Renal cortex interstitium (tissue), 11 donors: ENCODE measurements around the gene CHD6. TPM values are rescaled to one million over a fixed set of nuclear protein-coding genes. Genes with fewer than 3 reads are reported as not detected.
"Not testable (repeated sequence)": the region's sequence is repeated elsewhere in the genome, so short reads cannot be mapped to it uniquely, and the experiment has no call there.

Experiments
- DNase-seq, 11 donors: peaks; one replicate each; pipeline ENCODE4 v3.0.0-alpha.2; 2013; ENCODE audit warnings: low read depth in 9 of 11, low spot score in 4 of 11; ENCODE audit errors: extremely low read depth in 1 of 11
- polyA plus RNA-seq, 3 donors: library from polyadenylated mRNA; unstranded; fragments of 120-200 nt; gene quantifications; one replicate each; pipeline ENCODE4 v1.2.1, GENCODE V29; 2013; ENCODE audit not compliant: insufficient read length in 3 of 3

CHD6 gene
- polyA plus RNA-seq, 3 donors = 45.1 to 55.3 (median 51.1) TPM

DNA sequence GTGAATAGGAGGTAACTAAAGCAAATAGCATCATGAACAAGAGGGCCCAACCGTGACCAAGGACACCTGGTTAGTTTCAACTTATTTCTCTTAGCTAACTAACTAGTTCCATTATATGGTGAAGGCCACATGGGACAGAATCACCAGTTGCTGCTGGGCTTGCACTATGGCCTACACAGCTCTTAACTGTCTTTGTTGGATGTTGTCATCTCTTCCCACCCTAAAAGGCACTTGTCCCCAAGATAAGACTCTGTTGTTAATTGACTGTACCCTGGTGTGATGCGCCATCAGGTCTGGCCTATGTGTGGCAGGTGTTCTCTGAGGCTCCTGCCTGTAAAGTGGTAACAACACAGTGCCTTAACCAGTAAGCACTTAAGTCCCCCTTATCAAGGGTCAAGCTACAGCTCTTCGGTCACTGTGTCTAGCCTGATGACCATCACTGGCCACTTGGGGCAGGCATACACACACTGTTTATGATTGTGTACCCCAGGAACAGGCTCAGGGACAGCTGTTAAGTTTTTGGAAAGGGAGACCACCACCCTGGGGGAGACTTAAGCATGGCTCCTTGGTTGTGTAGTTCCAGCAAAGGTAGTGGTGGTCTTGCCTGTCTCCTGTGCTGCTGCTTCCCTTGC lies 51.2 kb downstream of the CHD6 start:
- no peak for DNase-seq

- DNase-seq = no peak
Measured at GRCh38 chr20:41563087-41563486, 55.1 kb downstream of the CHD6 start.

DNA sequence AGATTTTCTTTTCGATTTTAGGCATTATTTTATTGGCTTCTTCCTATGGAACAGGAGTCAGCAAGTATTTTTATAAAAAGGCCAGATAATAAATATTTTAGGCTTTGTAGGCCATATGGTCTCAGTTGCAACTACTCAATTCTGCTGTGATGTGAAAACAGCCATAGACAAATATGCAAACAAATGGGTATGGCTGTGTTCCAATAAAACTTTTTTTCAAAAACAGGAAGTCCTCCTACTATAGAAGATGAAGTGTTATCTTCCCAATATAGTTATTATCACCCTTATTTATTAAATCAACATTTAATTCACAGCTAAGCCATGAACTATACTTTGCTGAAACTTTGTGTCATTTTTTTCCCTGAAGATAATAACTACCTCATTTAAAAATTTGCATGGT lies 57.2 kb downstream of the CHD6 start:
- DNase-seq = no peak

- DNase-seq = no peak
Measured at GRCh38 chr20:41559658-41560057, 58.5 kb downstream of the CHD6 start.

GRCh38 chr20:41553142-41553879 lies 64.9 kb downstream of the CHD6 start:
- DNase-seq = no peak

- no peak for DNase-seq
Measured at GRCh38 chr20:41552295-41553068, 65.7 kb downstream of the CHD6 start.

- no peak for DNase-seq
Measured at GRCh38 chr20:41551011-41551705, 67.0 kb downstream of the CHD6 start.

GRCh38 chr20:41547221-41547620 lies 71.0 kb downstream of the CHD6 start:
- DNase-seq = no peak

DNA sequence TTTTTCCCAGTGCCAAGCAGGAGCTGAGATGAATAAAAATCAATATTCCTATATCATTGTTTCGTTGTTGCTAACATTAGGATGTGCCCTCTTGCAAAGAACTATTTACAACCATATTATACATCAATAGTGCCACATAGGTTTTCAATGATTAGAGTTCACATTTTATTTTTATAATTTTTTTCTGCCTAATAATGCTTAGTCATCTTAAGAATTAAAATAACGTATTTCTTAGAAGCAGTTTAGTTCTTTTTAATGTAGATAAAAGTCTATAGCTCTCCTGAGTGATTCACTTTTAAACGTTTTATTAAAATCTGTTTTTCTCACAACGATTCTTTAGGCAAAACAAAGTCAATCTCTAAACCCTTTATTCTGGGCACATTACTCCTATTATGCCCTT lies 71.6 kb downstream of the CHD6 start:
- DNase-seq = no peak

DNA sequence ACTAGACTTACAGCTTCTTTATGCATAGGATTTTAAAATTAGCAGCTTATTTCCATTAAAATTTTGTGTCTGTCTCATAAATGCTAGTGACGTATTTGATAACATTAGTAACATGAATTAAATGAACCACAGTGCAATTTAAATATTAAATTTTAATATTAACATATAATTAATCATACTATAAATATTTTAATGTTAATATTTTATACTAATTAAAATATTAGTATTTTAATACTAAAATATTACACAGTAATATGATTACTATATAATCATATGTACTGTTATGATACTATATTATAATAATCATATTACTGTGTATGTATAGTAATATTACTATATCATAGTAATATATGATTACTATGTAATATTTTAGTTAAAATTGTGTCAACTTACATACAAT lies 73.7 kb downstream of the CHD6 start:
- no peak for DNase-seq

DNA sequence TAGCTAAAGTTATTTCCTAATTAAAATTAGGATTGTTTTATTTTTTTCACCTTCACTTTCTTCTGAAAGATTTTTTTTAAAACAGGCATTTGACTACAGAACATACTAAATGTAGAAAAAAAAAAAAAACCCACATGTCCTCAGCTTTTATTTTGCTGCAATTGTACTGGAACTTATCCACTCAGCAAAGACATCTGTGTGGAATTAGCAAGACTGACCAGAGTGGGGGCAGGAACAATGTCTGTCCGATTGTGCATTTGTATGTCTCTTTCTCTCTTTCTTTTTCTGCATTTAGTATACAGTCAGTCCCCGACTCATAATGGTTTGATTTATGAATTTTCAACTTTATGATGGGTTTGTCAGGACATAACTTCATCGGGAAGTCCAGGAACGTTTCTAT lies 77.3 kb downstream of the CHD6 start:
- no peak for DNase-seq

GRCh38 chr20:41540459-41540858 lies 77.7 kb downstream of the CHD6 start:
- no peak for DNase-seq

GRCh38 chr20:41538810-41539596 lies 79.2 kb downstream of the CHD6 start:
- peak; percentile 18 to 70 (median 36) for DNase-seq

GRCh38 chr20:41537865-41538264 lies 80.3 kb downstream of the CHD6 start:
- DNase-seq = no peak

DNA sequence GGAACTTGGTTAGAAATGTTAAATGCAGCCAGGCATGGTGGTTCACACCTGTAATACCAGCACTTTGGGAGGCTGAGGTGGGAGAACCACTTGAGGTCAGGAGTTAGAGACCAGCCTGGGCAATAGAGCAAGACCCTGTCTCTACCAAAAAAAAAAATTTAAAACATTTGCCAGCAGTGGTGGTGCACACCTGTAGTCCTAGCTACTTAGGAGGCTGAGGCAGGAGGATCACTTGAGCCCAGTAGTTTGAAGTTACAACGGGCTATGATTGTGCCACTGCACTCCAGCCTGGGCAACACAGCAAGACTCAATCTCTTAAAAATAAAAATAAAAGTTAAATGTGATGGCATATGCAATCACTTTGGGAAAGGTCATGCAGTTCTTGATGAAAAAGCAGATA lies 82.6 kb downstream of the CHD6 start:
- DNase-seq = not testable (repeated sequence)

- DNase-seq = no peak
Measured at GRCh38 chr20:41534842-41535241, 83.3 kb downstream of the CHD6 start.

- DNase-seq = no peak
Measured at GRCh38 chr20:41534170-41534569, 84.0 kb downstream of the CHD6 start.

DNA sequence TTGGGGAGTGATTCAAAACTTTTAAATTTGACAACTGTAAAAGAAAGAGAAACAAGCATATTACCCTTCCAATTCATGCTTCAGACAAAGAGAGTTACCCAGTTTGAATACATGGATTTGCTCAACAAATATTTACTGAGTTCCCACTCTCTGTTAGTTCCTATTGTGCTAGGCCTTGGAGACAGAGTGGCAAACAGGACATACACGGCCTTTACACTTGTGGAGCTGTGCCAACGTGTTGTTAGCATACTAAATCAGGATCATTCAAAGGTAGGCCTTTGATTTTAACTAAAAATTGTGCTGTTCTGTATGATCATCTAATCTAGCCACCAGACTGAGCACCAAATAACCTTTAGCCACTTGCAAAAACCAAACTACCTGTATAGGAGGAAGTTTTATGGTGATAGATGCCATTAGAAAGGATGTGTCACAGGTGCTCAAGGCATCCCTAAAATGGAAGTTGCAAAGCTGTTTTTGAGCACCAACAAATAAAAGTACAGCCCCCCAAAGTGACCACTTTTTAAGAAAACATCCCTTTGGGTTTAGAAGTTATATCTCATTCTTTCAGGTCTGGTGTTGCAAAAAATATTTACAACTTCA lies 84.5 kb downstream of the CHD6 start:
- no peak for DNase-seq
